ENCODE results near the gene DPP10.

DNA sequence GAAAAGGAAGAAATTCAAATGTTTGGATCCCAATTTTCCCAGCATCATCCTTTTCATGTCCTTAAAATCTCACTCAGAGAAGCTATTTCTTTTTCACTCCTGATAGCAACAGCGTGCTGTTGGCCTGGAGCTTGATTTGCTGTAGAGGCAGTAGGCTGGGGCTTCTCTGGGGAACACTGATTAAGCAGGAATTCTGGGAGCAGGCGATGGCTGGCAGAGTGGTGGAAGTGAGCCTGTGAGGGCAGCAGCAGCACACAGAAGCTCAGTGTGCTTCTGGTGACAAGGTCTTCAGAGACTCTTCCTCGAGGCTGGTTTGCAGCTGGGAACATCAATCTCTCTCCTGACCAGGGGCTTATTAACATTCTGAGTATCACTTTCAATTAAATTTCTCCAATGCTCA is 284.6 kb downstream of the DPP10 start:
- TF ChIP-seq CTCF (IDR thresholded peaks at IDR 0.05), result no peak
- TF ChIP-seq ZFX (IDR thresholded peaks at IDR 0.05; ENCODE audit: borderline replicate concordance), result no peak

Measured in 22Rv1 (cell line).